CD4-positive, alpha-beta T cell treated with Interleukin-4 for 4 hours (primary cell): ENCODE results near the gene SMR3A.

Experiments used
- DNase-seq: peaks from one replicate; pipeline ENCODE4 v3.0.0-alpha.2; 2020

SMR3A gene

GRCh38 chr4:70360460-70360859, at the start of gene SMR3A:
Gene SMR3A (plus strand): TSS chr4:70360760. CDS start chr4:70362116, 1,356 bp downstream.
- no peak for DNase-seq

GRCh38 chr4:70313736-70314135, 46.8 kb upstream of the SMR3A start:
- DNase-seq = no peak

- no peak for DNase-seq
Measured at GRCh38 chr4:70315928-70316327, 44.6 kb upstream of the SMR3A start.

GRCh38 chr4:70326052-70326451, 34.5 kb upstream of the SMR3A start:
- DNase-seq = no peak

GRCh38 chr4:70334681-70335080, 25.9 kb upstream of the SMR3A start, which contains the start of gene CABS1:
Gene CABS1 (plus strand): TSS chr4:70334981. CDS start chr4:70335040, 59 bp downstream.
- no peak for DNase-seq

GRCh38 chr4:70336043-70336442, 24.5 kb upstream of the SMR3A start:
- DNase-seq = no peak

- no peak for DNase-seq
Measured at GRCh38 chr4:70337886-70338420, 22.6 kb upstream of the SMR3A start.

GRCh38 chr4:70356185-70356584, 4.4 kb upstream of the SMR3A start:
- DNase-seq = no peak

GRCh38 chr4:70359115-70359661, 1.4 kb upstream of the SMR3A start:
- DNase-seq = no peak

GRCh38 chr4:70364002-70364401, 3.4 kb downstream of the SMR3A start:
- no peak for DNase-seq

- DNase-seq = no peak
Measured at GRCh38 chr4:70365479-70365878, 4.9 kb downstream of the SMR3A start.

- no peak for DNase-seq
Measured at GRCh38 chr4:70367813-70368212, 7.3 kb downstream of the SMR3A start.

- no peak for DNase-seq
Measured at GRCh38 chr4:70371987-70372386, 11.4 kb downstream of the SMR3A start.

- DNase-seq = no peak
Measured at GRCh38 chr4:70372760-70373159, 12.2 kb downstream of the SMR3A start.

- DNase-seq = no peak
Measured at GRCh38 chr4:70380578-70380977, 20.0 kb downstream of the SMR3A start.

GRCh38 chr4:70382691-70383181, 22.2 kb downstream of the SMR3A start, which contains the start of gene SMR3B:
Gene SMR3B (plus strand): TSS chr4:70383131. CDS start chr4:70384511, 1,380 bp downstream.
- no peak for DNase-seq

GRCh38 chr4:70392057-70392776, 31.7 kb downstream of the SMR3A start:
- DNase-seq = no peak

GRCh38 chr4:70397580-70397979, 37.0 kb downstream of the SMR3A start, which contains the start of gene OPRPN:
Gene OPRPN (plus strand): TSS chr4:70397940. CDS start chr4:70399286, 1,346 bp downstream.
- no peak for DNase-seq

GRCh38 chr4:70399319-70399718, 38.8 kb downstream of the SMR3A start:
- no peak for DNase-seq

GRCh38 chr4:70402762-70403161, 42.2 kb downstream of the SMR3A start:
- DNase-seq = no peak

- no peak for DNase-seq
Measured at GRCh38 chr4:70405765-70406164, 45.2 kb downstream of the SMR3A start.
